GM19438 (cell line): ENCODE data around the gene CTTNBP2.

ENCODE experiments used
- ATAC-seq: cut with Tn5 transposase; IDR thresholded peaks from one replicate; pipeline ENCODE4 v1.9.1; 2021; ENCODE audit warnings: low read depth; ENCODE audit not compliant: unreplicated experiment

The CTTNBP2 gene

DNA sequence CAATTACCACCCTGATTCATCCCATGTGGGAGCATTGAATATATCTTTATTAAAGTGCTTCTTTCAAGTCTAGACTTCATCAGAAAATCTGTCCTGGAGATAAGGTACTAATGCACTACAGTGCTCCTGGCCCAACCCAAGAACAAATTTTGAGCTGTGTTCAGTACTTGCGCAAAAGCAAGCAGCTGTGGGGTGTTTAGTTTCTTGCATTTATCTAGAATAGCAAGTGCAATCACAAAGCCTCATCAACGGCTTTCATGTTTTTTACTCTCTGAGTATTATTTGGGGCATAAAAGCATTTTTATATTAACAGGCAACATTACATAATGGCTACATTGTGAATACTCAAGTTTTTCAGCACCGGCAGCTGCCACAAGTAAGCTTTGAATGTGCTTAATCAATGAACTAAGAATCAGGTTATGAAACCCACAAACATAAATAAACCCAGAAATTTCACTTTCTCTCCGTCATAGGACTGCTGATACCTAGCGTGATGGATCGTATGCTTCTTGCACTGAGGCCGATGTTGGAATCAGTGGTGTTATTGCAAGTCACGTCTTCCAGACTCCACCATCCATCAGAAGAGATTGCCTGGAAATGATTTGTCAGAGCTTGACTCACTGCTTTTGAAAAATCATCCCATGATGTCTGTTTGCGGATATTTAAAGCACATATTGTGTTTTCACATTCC lies 113.1 kb downstream of the CTTNBP2 start:
- ATAC-seq = no peak

DNA sequence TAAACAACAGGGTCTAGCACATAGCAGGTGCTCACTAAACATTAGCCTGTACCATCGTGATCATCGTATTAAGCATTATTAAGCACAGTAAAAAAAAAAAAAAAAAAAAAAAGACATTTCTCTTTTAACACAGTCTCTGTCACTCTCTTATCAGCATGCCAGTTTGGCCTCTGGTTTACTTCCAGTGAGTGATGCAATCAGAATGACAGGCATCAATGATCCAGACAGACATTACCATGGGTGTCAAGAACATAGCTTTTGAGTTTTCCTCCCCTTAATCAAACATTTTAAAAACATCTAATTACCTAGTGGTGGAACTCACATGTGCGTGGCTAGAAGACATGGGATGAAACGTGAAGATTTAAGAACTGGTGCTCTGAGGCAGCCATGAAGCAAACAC lies 115.8 kb downstream of the CTTNBP2 start:
- no peak for ATAC-seq

GRCh38 chr7:117756586-117757085 lies 116.6 kb downstream of the CTTNBP2 start:
- no peak for ATAC-seq

DNA sequence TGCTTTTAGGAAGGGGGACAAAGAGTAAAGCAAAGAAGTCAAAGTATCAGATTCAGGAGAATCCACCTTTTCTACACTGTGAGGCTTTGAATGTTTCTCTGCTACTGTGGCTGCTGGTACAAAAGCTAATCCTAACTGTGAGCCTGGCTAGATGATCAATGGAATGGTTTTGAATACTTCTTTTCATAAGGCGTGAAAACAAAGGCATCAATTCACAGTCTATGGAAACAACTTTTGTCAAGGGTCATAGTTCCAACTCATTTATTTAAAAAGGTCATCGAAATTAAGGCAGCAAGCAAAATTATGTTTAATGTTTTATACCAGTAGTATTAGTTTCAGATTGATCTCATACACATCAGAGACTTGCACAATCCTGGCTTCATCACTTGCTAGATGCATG lies 118.1 kb downstream of the CTTNBP2 start:
- no peak for ATAC-seq

- no peak for ATAC-seq
Measured at GRCh38 chr7:117751775-117752174, 121.5 kb downstream of the CTTNBP2 start.

- ATAC-seq = no peak
Measured at GRCh38 chr7:117750612-117751563, 122.4 kb downstream of the CTTNBP2 start.

DNA sequence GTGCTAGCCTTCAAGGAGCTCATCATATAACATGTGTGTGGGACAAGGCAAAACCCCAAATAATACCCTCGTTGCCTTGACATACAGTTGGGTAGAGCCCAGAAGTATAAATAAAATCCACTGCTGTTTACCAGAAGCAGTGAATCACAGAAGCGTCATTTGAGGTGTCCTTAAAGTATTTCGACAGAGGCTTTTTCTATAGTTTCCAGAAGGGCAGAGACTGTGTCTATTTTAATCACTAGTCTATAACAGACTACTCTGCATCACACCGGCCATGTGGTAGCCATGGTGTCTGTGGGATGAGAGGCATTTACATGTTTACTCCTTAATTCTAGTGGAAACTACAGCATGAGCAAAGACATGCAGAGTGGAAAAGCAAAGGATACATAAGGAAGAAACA lies 131.3 kb downstream of the CTTNBP2 start:
- ATAC-seq = no peak

- ATAC-seq = no peak
Measured at GRCh38 chr7:117739085-117739484, 134.2 kb downstream of the CTTNBP2 start.

DNA sequence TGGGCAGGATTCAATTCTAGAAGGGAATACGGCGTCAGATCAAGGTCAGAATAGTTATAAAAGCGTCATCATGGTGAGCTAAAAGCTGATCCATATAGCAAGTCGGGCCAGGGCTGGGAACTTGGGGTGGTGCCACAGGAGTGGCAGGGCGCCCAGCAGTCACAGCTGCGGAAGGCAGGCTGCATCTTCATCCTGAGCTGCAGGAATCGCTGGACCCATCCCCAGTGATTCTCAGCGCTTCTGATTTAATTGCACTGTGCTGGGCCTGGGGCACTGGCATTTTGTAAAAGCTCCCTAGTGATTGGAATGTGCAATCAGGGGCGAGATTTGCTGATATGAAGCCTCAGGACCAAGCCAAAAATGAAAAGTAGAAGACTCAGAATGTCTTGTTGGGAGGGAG lies 135.3 kb downstream of the CTTNBP2 start:
- no peak for ATAC-seq

DNA sequence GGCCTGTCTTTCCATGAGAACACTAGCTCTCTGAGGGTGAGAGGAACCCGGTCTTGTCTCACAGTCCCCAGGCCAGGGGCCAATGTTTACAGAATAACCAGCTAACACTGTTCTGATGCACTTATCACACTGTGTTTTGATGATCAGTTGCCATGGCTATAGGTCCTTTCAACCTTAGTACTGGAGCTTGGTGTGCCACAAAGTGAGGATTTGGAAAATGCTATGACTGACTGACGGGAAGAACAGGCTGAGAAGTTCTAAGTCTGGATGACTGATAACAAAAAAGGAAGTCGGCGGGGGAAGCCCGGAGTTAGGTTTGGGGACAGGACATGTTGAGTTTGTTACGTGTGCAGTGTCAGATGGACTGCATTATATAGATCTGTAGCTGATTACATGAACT lies 141.8 kb downstream of the CTTNBP2 start:
- ATAC-seq = peak; percentile 90

DNA sequence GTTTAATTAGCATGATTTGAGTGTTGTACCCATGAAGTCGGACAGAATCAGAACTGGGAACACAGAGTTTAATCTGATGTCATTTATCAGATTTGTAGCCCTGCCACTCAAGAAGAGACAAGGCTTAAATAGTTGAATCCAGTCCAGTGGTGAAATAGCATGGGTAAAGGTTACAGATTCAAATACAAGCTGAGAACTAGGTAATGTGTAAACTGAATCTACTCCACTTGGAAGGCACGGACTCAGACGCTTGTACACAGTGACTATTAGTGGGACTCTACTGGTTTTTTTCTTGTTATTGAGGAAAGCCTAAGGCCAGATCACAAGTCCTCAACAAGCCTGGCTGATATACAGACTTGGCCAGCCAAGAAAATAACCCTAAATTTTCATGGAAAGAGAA lies 142.9 kb downstream of the CTTNBP2 start:
- no peak for ATAC-seq

DNA sequence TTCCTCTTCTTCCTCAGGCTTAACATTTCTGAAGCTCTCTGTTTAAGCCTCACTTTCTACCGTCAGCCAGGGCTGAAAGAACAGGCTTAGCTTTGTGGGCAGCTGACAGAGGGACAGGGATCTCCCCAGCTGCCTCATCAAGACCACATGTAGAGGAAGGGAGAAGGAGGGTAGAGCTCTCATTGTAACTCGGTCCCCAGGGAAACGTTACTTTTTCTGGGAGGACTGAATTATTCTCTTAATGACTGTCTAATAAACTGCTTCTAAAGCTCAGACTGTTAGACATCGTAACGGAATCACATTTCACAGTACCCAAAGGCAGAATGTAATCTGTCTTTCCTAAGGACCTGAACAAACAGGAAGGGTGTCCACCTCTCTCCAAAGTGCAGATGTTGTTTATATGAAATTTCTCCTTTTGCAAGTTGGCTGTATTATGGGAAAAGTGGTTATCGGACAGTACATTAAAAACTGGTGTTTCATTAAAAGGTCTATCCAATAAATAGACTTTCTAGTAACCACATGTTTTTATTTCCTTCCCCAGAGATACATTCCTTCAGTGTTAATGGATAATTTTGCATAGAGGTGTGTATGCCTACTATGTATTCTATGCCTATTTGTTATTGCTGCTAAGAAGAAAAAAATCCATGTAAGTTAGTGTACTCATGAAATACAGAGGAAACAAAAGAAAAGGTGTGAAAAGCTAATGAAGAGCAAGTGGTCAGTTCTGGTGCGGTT lies 144.2 kb downstream of the CTTNBP2 start:
- ATAC-seq = no peak

- no peak for ATAC-seq
Measured at GRCh38 chr7:117724898-117725297, 148.3 kb downstream of the CTTNBP2 start.

DNA sequence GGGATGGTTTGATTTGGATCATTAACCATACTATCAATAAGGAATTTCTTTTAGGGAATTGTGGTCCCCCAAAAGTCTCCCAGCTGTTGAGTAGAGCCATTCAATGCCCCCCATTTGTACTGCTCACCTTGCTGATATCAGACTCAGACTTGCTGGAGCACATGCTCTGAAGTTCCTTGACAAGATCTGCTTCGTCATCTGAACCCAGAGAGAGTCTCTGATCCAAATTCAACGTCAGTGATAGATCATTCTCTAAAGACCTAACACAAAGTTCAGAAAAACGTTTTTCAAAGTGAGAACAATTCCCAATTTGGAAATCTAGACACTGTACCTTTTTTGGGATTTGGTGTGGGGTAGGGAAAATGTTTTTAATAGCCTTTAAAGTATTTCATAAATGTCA lies 153.9 kb downstream of the CTTNBP2 start:
- ATAC-seq = no peak

DNA sequence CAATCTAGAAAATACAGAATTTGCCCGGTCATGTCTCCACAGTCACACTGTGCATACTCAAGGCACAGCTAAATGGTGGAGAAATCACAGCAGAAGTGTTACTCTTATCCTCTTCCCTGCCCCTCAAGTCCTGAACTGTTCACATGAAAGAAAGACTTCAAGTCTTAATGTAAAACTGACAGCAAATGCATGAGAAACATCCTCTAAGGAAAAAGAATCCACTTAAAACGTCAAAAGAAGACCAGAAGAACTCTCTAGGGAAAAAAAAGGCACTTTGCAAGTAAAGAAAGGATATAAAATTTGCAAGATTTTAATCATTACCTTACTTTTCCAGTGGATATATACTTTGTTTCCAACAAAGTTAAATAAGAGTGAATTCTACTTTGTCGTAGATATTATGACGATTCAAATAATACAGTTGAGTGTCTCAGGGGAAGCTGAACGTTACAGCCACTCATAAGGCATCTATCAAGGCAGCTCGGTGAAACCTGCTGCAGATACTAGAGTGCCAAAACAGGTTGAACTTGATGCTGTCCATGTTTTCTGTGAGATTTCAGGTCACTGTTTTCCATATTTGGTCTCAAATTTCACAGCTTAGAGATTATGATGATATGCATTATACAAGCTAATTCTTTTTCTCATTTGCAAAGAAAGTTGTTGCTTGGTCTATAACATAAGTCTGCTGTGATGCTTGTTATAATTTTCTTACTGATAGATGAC lies 155.0 kb downstream of the CTTNBP2 start:
- ATAC-seq = no peak

DNA sequence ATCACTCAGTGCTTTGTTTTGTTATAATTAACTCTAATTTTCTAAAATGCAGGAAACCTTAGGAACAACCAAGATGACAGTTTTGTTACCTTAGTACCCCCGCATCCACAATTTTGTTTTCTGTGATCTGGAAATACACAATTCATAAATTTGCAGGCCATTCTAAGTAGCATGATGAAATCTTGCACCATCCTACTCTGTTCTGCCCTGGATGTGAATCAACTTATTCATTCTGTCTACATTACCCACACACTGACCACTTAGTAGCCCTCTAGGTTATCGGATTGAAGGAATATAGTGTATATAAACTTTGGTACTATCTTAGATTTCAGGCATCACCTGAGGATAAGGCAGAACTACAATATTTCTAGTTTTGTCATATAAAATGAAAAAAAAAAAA lies 155.9 kb downstream of the CTTNBP2 start:
- no peak for ATAC-seq

DNA sequence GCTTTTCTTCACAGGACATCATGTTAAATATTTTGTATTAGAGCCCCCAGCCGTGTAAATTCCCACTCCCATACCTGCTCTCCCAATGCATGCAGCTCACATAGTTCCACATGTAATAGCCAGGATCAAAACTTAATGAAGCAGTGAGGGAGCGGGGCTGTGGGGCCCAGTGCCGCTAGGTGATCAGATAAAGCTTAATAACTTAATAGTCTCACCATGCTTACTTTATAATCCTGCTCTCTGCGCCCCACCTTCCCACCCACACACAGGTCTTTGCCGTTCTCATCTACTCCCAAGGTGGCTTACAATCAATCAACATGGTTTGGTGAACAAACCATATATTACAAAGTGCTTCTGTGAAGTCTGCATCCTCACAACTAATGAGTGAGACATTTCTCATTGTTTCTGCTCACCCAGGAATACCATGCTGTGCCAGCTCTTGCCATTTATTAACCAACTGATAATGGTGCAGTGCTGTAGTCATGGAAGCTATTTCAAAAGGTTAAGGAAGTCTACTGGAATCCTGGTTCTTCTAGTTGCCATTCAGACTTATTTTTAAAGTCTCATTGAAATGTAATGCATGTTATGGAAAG lies 156.4 kb downstream of the CTTNBP2 start:
- ATAC-seq = no peak

DNA sequence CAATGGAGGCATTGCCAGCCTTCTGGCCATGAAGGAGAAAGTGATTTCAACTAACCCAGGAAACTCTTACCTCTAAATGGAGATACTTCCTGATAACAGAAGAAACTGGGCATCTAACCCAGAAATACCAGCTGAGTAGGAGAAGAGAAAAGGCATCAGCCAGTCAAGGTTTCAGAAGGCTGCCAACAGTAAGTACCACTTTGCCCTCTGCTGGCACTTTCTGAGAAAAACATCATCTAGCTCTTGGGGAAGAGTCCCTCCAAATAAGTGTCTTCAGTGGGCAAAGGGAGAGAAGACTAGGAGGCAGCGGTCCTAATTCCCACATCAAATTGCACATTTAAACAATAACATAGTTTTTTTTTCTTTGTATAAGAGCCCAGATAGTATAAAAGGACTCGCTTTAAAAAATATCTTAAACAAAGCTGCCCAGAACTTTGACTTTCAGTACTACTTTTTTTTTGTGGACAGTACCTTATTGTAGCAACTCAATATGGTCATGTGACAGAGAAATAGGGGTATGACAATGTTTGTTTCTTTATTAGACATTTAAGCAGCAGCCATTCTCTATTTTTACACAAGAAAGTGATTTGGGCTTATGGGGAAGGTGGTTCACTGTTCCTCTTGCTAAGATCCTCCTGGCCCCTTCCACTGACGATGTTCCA lies 157.3 kb downstream of the CTTNBP2 start:
- peak; percentile 87 for ATAC-seq

- no peak for ATAC-seq
Measured at GRCh38 chr7:117711556-117711955, 161.7 kb downstream of the CTTNBP2 start.
